ENCODE results near the gene ANO2.

The ANO2 gene

DNA sequence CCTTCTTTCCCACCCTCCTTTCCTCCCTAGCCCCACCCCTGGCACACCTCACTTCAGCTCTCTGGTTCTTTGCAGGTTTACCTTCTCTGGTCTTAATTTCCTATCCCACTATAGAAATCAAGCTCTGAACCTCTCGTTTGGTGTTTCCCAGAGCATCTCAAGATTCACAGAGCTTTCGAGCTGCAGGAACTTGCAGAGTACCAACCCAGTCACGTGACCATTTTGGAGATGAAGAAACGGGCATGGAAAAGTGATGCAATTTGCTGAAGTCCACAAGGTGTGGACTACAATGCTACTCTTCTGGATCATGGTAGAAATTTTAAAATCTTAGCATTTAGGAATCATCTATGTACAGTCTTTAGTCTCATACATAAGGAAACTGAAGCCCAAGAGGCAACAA is 307.4 kb downstream of the ANO2 start:
- no peak overlapping the region for H3K4me3 ChIP-seq (ENCODE audit: low read depth, low read length)
- no peaks in the 10 kb centered on the region for H3K36me3 ChIP-seq (ENCODE audit: insufficient read depth, low read length)
- H3K79me2 ChIP-seq (ENCODE audit: control insufficient read depth, insufficient read depth, low read length, unreplicated experiment): no peaks in the 10 kb centered on the region

DNA sequence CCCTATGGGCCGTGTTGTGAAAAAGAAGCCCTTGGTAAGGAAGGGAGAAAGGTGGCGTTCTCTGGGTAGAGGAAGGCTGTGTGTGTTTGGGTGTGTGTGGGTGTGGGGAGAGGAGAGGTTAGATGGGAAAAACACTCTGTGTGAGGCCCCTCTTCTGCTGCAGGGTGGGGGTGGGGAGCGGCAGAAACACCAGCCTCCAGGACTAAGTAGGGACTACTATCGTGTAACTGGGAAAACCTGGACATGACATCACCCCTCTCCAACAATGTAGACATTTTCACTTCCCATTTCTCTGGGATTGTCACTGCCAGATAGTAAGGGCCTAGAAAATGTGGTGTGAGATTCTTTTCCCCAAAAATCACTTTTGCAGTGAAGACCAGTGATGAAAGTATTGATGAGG is 308.2 kb downstream of the ANO2 start:
- no peak overlapping the region for H3K4me3 ChIP-seq (ENCODE audit: low read depth, low read length)
- no peak overlapping the region for H2AFZ ChIP-seq (ENCODE audit: low read length, unreplicated experiment)
- H3K27ac ChIP-seq (ENCODE audit: low read depth, low read length): no peak overlapping the region
- no peaks in the 10 kb centered on the region for H3K36me3 ChIP-seq (ENCODE audit: insufficient read depth, low read length)
- no peaks in the 10 kb centered on the region for H3K79me2 ChIP-seq (ENCODE audit: control insufficient read depth, insufficient read depth, low read length, unreplicated experiment)
- H3K4me1 ChIP-seq (ENCODE audit: control insufficient read depth, insufficient read depth, low read length, unreplicated experiment): no peaks in the 10 kb centered on the region
- no peaks in the 10 kb centered on the region for H3K27me3 ChIP-seq (ENCODE audit: insufficient read depth, low read length)

More for the DNA sequence above, 307.4 kb downstream of the ANO2 start:
- no peaks in the 10 kb centered on the region for H3K4me1 ChIP-seq (ENCODE audit: control insufficient read depth, insufficient read depth, low read length, unreplicated experiment)
- H3K27ac ChIP-seq (ENCODE audit: low read depth, low read length): no peak overlapping the region
- H3K27me3 ChIP-seq (ENCODE audit: insufficient read depth, low read length): no peaks in the 10 kb centered on the region
- H2AFZ ChIP-seq (ENCODE audit: low read length, unreplicated experiment): no peak overlapping the region

DNA sequence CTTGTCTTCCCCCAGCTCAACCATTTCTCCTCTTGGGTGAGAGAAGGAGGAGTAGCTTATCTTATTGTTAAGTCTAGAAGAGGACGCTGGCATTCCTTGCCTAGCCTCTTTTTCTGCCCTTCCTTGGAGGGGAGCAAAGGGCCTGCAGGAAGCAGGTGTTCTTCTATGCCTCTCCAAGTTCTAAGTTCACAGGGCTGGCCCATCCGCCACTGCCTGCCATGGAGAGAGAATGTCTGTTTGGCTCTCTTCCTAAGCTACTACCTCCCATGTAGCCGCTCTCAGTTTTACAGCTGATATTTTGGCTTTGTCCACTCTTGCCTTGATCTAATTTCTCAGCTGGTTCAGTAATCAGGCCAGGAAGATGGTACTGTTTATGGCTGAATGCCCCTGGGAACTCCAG is 312.0 kb downstream of the ANO2 start:
- H2AFZ ChIP-seq (ENCODE audit: low read length, unreplicated experiment): no peak overlapping the region
- no peaks in the 10 kb centered on the region for H3K36me3 ChIP-seq (ENCODE audit: insufficient read depth, low read length)
- no peaks in the 10 kb centered on the region for H3K27me3 ChIP-seq (ENCODE audit: insufficient read depth, low read length)
- H3K79me2 ChIP-seq (ENCODE audit: control insufficient read depth, insufficient read depth, low read length, unreplicated experiment): no peaks in the 10 kb centered on the region
- no peak overlapping the region for H3K27ac ChIP-seq (ENCODE audit: low read depth, low read length)
- H3K4me1 ChIP-seq (ENCODE audit: control insufficient read depth, insufficient read depth, low read length, unreplicated experiment): no peaks in the 10 kb centered on the region
- H3K4me3 ChIP-seq (ENCODE audit: low read depth, low read length): no peak overlapping the region

DNA sequence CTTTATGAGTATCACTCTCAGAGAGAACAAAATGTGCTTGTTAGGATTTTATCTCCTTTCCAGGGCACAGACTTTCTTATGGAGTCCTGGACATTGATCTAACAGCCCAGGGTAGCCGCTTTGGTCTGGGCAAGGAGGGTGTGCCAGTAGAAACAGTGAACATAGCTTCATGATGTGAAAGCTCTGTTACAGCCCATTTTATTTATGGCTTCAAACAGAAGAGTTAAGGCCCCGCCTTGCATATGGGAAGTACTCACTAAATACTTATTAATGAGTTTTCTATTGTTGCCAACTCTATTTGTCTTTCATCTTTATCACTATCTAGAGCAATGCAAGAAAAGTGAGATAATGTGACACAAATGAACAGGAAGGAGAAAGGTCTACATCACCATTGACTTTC is 312.6 kb downstream of the ANO2 start:
- no peaks in the 10 kb centered on the region for H3K36me3 ChIP-seq (ENCODE audit: insufficient read depth, low read length)
- H3K4me3 ChIP-seq (ENCODE audit: low read depth, low read length): no peak overlapping the region
- H3K4me1 ChIP-seq (ENCODE audit: control insufficient read depth, insufficient read depth, low read length, unreplicated experiment): no peaks in the 10 kb centered on the region
- H3K27ac ChIP-seq (ENCODE audit: low read depth, low read length): no peak overlapping the region
- no peak overlapping the region for H2AFZ ChIP-seq (ENCODE audit: low read length, unreplicated experiment)
- no peaks in the 10 kb centered on the region for H3K79me2 ChIP-seq (ENCODE audit: control insufficient read depth, insufficient read depth, low read length, unreplicated experiment)
- no peaks in the 10 kb centered on the region for H3K27me3 ChIP-seq (ENCODE audit: insufficient read depth, low read length)

DNA sequence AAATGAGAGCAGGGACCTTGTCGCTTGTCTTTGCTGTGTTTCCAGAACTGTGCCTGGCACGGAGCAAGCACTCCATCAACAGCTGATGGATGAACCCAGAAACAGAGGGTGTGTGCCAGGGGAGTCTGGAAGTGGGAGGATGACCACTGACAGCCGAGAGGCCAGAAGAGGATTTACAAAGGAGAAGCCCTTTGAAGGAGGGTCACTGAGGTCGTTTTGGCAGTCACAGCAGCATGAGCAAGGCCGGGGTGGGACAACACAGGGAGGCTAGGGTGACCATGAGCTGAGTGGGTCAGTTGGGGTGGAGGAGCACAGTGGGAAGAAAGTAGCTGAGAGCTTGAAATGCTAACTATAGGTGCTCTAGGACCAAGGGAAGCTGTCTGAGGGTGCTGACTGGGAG is 313.6 kb downstream of the ANO2 start:
- no peak overlapping the region for H3K27ac ChIP-seq (ENCODE audit: low read depth, low read length)
- no peaks in the 10 kb centered on the region for H3K4me1 ChIP-seq (ENCODE audit: control insufficient read depth, insufficient read depth, low read length, unreplicated experiment)
- no peaks in the 10 kb centered on the region for H3K27me3 ChIP-seq (ENCODE audit: insufficient read depth, low read length)
- no peaks in the 10 kb centered on the region for H3K36me3 ChIP-seq (ENCODE audit: insufficient read depth, low read length)
- H3K4me3 ChIP-seq (ENCODE audit: low read depth, low read length): no peak overlapping the region
- no peak overlapping the region for H2AFZ ChIP-seq (ENCODE audit: low read length, unreplicated experiment)
- H3K79me2 ChIP-seq (ENCODE audit: control insufficient read depth, insufficient read depth, low read length, unreplicated experiment): no peaks in the 10 kb centered on the region

DNA sequence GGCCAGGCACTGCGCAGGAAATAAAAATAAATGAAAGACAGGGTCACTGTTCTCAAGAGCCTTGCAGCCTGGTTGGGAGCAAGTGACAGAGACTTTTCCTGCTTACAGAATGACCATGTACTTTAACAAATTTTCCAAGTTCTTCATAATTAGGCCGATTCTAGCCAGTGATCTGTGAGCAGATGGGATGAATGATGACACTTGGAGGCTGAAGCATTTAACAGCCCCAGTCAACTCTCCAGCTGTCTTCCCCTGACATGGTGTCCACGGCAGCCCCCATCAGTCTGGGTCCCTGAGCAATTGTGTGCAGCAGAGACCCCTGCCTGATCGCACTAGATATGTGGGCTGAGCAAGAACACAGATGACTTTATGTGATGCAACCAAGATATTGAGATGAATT is 314.3 kb downstream of the ANO2 start:
- Histone ChIP-seq H3K36me3 (ENCODE audit: insufficient read depth, low read length) (no peaks in the 10 kb centered on the region), H3K4me1 (ENCODE audit: control insufficient read depth, insufficient read depth, low read length, unreplicated experiment) (no peaks in the 10 kb centered on the region), H3K4me3 (ENCODE audit: low read depth, low read length) (no peak overlapping the region), H3K79me2 (ENCODE audit: control insufficient read depth, insufficient read depth, low read length, unreplicated experiment) (no peaks in the 10 kb centered on the region), H3K27ac (ENCODE audit: low read depth, low read length) (no peak overlapping the region), H2AFZ (ENCODE audit: low read length, unreplicated experiment) (no peak overlapping the region), H3K27me3 (ENCODE audit: insufficient read depth, low read length) (no peaks in the 10 kb centered on the region)

DNA sequence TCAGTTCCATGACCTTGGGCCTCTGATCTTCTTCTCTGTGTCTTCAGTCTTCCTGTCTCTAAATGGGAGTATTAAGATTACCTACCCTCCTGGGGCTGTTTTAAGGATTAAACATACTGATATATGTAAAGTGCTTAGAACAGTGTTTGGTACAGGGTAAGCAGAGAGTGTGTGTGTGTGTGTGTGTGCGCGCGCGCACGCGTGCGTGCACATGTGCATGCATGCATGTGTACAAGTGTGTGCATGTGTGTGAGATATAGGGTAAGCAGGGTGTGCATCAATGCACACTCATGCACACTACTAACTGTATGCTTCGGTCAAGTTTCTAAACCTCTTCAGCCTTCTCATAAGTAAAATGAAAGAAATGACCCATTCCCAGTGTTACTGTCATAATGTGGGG is 316.6 kb downstream of the ANO2 start:
- Histone ChIP-seq H3K79me2 (ENCODE audit: control insufficient read depth, insufficient read depth, low read length, unreplicated experiment) (no peaks in the 10 kb centered on the region), H2AFZ (ENCODE audit: low read length, unreplicated experiment) (no peak overlapping the region), H3K27me3 (ENCODE audit: insufficient read depth, low read length) (no peaks in the 10 kb centered on the region)

DNA sequence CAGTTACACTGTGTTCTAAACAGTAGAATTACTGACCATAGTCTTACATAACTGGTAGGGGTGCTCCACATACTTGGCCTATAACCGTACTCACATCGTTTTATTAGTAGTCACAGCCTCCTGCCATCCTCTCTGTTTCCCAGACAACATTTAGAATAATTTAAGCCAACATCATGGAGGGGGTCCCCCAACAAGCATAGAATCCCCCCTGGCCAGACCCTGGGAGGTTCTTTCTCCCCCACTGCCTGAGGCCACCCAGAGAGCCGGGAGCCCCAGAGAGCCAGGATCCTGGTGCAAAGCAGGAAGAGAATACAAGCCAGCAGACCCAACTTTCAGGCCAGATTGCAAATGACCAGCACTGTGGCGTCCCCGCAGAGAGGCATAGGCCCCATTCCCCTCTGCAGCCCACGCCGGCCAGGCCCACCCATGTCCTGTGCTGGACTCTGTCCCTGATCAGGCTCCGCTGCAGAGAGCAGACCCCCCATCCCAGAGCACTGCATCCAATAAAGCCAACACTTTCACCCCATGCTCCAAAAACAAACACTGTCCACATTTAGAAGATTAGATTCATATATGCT is 317.9 kb downstream of the ANO2 start:
- H3K79me2 ChIP-seq (ENCODE audit: control insufficient read depth, insufficient read depth, low read length, unreplicated experiment): no peaks in the 10 kb centered on the region
- no peaks in the 10 kb centered on the region for H3K4me1 ChIP-seq (ENCODE audit: control insufficient read depth, insufficient read depth, low read length, unreplicated experiment)
- H3K27me3 ChIP-seq (ENCODE audit: insufficient read depth, low read length): no peaks in the 10 kb centered on the region
- H3K36me3 ChIP-seq (ENCODE audit: insufficient read depth, low read length): no peaks in the 10 kb centered on the region
- no peak overlapping the region for H3K4me3 ChIP-seq (ENCODE audit: low read depth, low read length)
- H3K27ac ChIP-seq (ENCODE audit: low read depth, low read length): no peak overlapping the region
- H2AFZ ChIP-seq (ENCODE audit: low read length, unreplicated experiment): no peak overlapping the region

More for the DNA sequence above, 316.6 kb downstream of the ANO2 start:
- Histone ChIP-seq H3K36me3 (ENCODE audit: insufficient read depth, low read length) (no peaks in the 10 kb centered on the region), H3K4me3 (ENCODE audit: low read depth, low read length) (no peak overlapping the region), H3K4me1 (ENCODE audit: control insufficient read depth, insufficient read depth, low read length, unreplicated experiment) (no peaks in the 10 kb centered on the region), H3K27ac (ENCODE audit: low read depth, low read length) (no peak overlapping the region)

DNA sequence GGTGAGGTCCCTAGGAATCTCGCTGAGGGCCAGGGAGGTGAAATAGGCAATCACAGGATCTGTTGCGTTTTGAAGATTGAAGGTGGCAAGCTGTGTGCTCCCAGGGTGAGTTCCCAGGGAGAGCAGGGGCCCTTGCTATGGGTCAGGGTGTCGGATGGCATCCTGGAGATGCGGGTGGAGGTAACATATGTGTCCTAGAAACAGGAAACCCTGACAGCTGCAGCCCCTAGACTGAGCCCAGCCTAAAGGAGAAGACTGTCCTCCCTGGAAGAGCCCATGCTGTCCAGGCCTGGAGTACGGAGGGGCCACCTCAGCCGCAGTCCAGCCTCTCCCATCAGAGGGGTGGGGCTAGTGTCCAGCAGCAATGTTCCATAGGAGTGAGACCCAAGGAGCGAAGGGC is 318.9 kb downstream of the ANO2 start:
- no peaks in the 10 kb centered on the region for H3K4me1 ChIP-seq (ENCODE audit: control insufficient read depth, insufficient read depth, low read length, unreplicated experiment)
- no peaks in the 10 kb centered on the region for H3K36me3 ChIP-seq (ENCODE audit: insufficient read depth, low read length)
- no peaks in the 10 kb centered on the region for H3K79me2 ChIP-seq (ENCODE audit: control insufficient read depth, insufficient read depth, low read length, unreplicated experiment)
- H2AFZ ChIP-seq (ENCODE audit: low read length, unreplicated experiment): no peak overlapping the region
- H3K27ac ChIP-seq (ENCODE audit: low read depth, low read length): no peak overlapping the region
- no peaks in the 10 kb centered on the region for H3K27me3 ChIP-seq (ENCODE audit: insufficient read depth, low read length)
- H3K4me3 ChIP-seq (ENCODE audit: low read depth, low read length): no peak overlapping the region

DNA sequence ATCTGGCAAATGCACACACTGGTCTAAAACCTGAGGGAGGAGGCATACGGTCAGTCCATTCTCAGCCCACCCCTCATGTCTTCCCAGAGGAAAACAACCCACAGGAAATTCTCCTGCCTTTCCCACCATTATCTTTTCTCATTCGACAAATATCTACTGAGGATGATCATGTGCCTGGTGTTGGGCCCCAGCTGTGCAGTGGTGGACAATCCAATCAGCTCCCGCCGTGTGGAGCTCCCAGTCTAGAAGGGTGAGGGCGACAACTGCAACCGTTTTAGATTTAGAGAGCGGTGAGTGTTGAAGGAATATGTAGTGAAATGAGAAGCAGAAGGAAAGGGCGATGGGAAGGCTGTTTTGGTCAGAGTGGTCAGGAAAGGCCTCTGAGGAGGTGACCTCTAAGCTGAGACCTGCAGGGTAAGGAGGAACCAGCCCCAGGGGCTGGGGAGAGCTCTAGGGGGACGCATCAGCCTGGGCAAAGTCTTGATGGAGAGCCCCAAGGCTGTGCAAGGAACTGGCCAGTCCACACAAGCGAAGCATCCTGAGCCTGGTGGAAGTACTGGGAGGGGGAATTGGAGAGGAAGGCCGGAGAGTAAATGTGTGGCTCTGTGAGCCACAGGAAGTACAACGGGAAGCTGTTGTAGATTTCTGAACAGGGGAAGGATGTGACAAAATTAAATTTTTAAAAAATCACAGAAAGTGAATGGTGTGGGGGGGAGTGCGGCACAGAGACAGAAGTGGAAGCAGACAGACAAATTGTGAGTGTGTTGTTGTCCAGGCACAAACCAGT is 320.4 kb downstream of the ANO2 start:
- no peak overlapping the region for H3K27ac ChIP-seq (ENCODE audit: low read depth, low read length)
- no peaks in the 10 kb centered on the region for H3K4me1 ChIP-seq (ENCODE audit: control insufficient read depth, insufficient read depth, low read length, unreplicated experiment)
- no peak overlapping the region for H2AFZ ChIP-seq (ENCODE audit: low read length, unreplicated experiment)

DNA sequence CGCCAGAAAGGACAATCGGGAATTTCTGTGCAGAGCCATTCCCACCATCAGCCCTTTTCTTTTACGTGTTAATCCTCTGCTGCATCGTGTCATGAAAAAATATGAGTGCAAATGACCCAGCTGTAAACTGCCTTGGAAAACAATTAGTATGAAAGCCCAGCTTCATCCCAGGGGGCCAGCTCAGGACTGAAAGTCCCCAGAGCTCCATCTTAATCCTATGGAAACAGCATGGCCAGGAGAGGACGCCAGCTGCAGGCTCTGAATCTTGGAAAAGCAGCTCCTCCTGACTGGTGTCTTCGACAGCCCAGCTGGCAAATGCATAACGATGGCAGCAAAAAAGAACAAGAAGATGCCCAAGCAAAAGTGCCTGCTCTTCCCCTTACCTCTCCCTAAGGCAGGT is 321.6 kb downstream of the ANO2 start:
- Histone ChIP-seq H3K36me3 (ENCODE audit: insufficient read depth, low read length) (no peaks in the 10 kb centered on the region), H3K27ac (ENCODE audit: low read depth, low read length) (no peak overlapping the region), H2AFZ (ENCODE audit: low read length, unreplicated experiment) (no peak overlapping the region), H3K4me3 (ENCODE audit: low read depth, low read length) (no peak overlapping the region), H3K27me3 (ENCODE audit: insufficient read depth, low read length) (no peaks in the 10 kb centered on the region), H3K4me1 (ENCODE audit: control insufficient read depth, insufficient read depth, low read length, unreplicated experiment) (no peaks in the 10 kb centered on the region), H3K79me2 (ENCODE audit: control insufficient read depth, insufficient read depth, low read length, unreplicated experiment) (no peaks in the 10 kb centered on the region)

More for the DNA sequence above, 320.4 kb downstream of the ANO2 start:
- Histone ChIP-seq H3K36me3 (ENCODE audit: insufficient read depth, low read length) (no peaks in the 10 kb centered on the region), H3K27me3 (ENCODE audit: insufficient read depth, low read length) (no peaks in the 10 kb centered on the region), H3K79me2 (ENCODE audit: control insufficient read depth, insufficient read depth, low read length, unreplicated experiment) (no peaks in the 10 kb centered on the region), H3K4me3 (ENCODE audit: low read depth, low read length) (no peak overlapping the region)
